ENCODE results near the gene DNM3. TPM values are rescaled to one million over a fixed set of nuclear protein-coding genes. Genes with fewer than 3 reads are reported as not detected.

DNM3 gene
- polyA plus RNA-seq, 3 donors = 0.15 TPM; not detected in 2

GRCh38 chr1:171871848-171872247 is 30.6 kb downstream of the DNM3 start:
- Mint-ChIP-seq H3K27me3 (ENCODE audit: low read depth in 3 of 3) (peaks cover 0 to 2% (median 0%) of the 10 kb centered on the region in 3 donors), H3K27ac (no peak overlapping the region), H3K36me3 (no peaks in the 10 kb centered on the region), H3K4me1 (peaks cover 6% of the 10 kb centered on the region), H3K4me3 (no peak overlapping the region), H3K9me3 (peaks cover 0 to 2% (median 0%) of the 10 kb centered on the region in 7 donors)
- Histone ChIP-seq H3K27me3 (ENCODE audit: control insufficient read depth in 2 of 2, insufficient read depth in 2 of 2, low read length in 2 of 2) (no peaks in the 10 kb centered on the region), H3K4me3 (replicated peaks in 1 of 3; ENCODE audit: low read depth in 2 of 3, low read length in 3 of 3) (no peak overlapping the region), H3K4me1 (ENCODE audit: control insufficient read depth in 1 of 2, insufficient read depth in 2 of 2, low read length in 2 of 2) (no peaks in the 10 kb centered on the region), H3K27ac (ENCODE audit: low read depth in 1 of 2, low read length in 2 of 2) (no peak overlapping the region), H3K36me3 (replicated peaks in 1 of 2; ENCODE audit: control insufficient read depth in 1 of 2, insufficient read depth in 2 of 2, low read length in 2 of 2) (no peaks in the 10 kb centered on the region), H2AFZ (ENCODE audit: insufficient read depth, low read depth, low read length, poor library complexity, severe bottlenecking) (no peak overlapping the region), H4K20me1 (ENCODE audit: insufficient read depth, low read length) (no peaks in the 10 kb centered on the region), H3K79me2 (ENCODE audit: insufficient read depth, low read length) (no peaks in the 10 kb centered on the region), H3K4me2 (replicated peaks; ENCODE audit: extremely low read depth, low read length, poor library complexity, severe bottlenecking) (no peak overlapping the region), H3K9ac (ENCODE audit: insufficient read depth, low read length, poor library complexity, severe bottlenecking) (no peak overlapping the region), H3K9me3 (replicated peaks in 1 of 2; ENCODE audit: control insufficient read depth in 1 of 2, insufficient read depth in 1 of 2, low read length in 2 of 2) (no peaks in the 10 kb centered on the region)
- TF ChIP-seq, protein P1, sequence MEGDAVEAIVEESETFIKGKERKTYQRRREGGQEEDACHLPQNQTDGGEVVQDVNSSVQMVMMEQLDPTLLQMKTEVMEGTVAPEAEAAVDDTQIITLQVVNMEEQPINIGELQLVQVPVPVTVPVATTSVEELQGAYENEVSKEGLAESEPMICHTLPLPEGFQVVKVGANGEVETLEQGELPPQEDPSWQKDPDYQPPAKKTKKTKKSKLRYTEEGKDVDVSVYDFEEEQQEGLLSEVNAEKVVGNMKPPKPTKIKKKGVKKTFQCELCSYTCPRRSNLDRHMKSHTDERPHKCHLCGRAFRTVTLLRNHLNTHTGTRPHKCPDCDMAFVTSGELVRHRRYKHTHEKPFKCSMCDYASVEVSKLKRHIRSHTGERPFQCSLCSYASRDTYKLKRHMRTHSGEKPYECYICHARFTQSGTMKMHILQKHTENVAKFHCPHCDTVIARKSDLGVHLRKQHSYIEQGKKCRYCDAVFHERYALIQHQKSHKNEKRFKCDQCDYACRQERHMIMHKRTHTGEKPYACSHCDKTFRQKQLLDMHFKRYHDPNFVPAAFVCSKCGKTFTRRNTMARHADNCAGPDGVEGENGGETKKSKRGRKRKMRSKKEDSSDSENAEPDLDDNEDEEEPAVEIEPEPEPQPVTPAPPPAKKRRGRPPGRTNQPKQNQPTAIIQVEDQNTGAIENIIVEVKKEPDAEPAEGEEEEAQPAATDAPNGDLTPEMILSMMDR (IDR thresholded peaks at IDR 0.05) = no peak
- DNase-seq = no peak
- 100% methylated on average over 2 of the region's 2 CpGs for WGBS (ENCODE audit: insufficient coverage)
- intact Hi-C loops (cut with micrococcal nuclease) = no loop called here

DNA sequence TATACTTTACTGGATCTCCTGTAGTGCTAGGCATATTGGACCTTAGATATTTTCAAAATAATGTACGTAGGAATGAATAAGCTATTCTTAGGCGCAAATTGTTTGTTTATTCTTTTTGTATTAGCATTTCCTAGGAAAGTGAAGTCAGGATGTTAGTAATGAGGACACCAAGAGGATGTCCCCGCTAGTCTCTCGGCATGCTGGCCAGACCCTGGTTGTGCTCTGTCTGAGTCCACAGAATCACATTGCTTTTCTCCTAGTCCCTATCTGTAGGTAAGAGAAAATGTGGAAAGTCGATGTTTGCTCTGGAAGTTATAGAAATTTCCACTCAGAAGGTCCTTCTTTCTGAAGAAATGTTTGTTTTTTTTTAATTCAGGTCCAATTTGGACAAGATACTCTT is 31.1 kb downstream of the DNM3 start:
- H3K27ac ChIP-seq (ENCODE audit: low read depth in 1 of 2, low read length in 2 of 2) = no peak overlapping the region
- WGBS (ENCODE audit: insufficient coverage) = no CpG with 5 or more reads among the region's 5 CpGs
- no peak overlapping the region for H3K4me3 ChIP-seq (replicated peaks in 1 of 3; ENCODE audit: low read depth in 2 of 3, low read length in 3 of 3)
- H3K9me3 ChIP-seq (replicated peaks in 1 of 2; ENCODE audit: control insufficient read depth in 1 of 2, insufficient read depth in 1 of 2, low read length in 2 of 2) = no peaks in the 10 kb centered on the region
- Mint-ChIP-seq H3K27me3 (ENCODE audit: low read depth in 3 of 3) (peaks cover 0 to 2% (median 0%) of the 10 kb centered on the region in 3 donors), H3K36me3 (no peaks in the 10 kb centered on the region), H3K4me1 (peaks cover 6% of the 10 kb centered on the region), H3K4me3 (no peak overlapping the region), H3K27ac (no peak overlapping the region), H3K9me3 (peaks cover 0 to 2% (median 0%) of the 10 kb centered on the region in 7 donors)
- H3K9ac ChIP-seq (ENCODE audit: insufficient read depth, low read length, poor library complexity, severe bottlenecking) = no peak overlapping the region
- no peaks in the 10 kb centered on the region for H3K36me3 ChIP-seq (replicated peaks in 1 of 2; ENCODE audit: control insufficient read depth in 1 of 2, insufficient read depth in 2 of 2, low read length in 2 of 2)
- intact Hi-C loops (cut with micrococcal nuclease) = no loop called here
- no peaks in the 10 kb centered on the region for H3K79me2 ChIP-seq (ENCODE audit: insufficient read depth, low read length)
- H3K27me3 ChIP-seq (ENCODE audit: control insufficient read depth in 2 of 2, insufficient read depth in 2 of 2, low read length in 2 of 2) = no peaks in the 10 kb centered on the region
- no peak overlapping the region for H3K4me2 ChIP-seq (replicated peaks; ENCODE audit: extremely low read depth, low read length, poor library complexity, severe bottlenecking)
- TF ChIP-seq, protein P1 (IDR thresholded peaks at IDR 0.05) = no peak
- no peaks in the 10 kb centered on the region for H3K4me1 ChIP-seq (ENCODE audit: control insufficient read depth in 1 of 2, insufficient read depth in 2 of 2, low read length in 2 of 2)
- DNase-seq = no peak
- no peak overlapping the region for H2AFZ ChIP-seq (ENCODE audit: insufficient read depth, low read depth, low read length, poor library complexity, severe bottlenecking)
- H4K20me1 ChIP-seq (ENCODE audit: insufficient read depth, low read length) = no peaks in the 10 kb centered on the region
